Measurements from ENCODE around the gene GBE1.

DNA sequence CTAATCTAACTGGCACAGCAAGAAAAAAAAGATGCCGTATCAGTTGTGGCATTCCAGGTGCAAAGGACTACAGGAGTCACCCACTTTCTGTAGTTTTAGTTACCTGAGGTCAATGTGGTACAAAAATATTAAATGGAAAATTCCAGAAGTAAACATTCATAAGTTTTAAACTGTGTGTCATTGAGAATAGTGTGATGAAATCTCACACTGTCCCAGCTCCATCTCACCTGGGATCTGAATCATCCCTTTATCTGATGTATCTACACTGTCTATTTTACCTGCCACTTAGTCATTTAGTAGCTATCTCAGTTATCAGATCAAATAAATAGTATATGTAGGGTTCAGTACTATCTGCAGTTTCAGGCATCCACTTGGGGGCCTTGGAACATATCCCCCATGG, 26.7 kb downstream of the GBE1 start:
- TF ChIP-seq, protein P1, sequence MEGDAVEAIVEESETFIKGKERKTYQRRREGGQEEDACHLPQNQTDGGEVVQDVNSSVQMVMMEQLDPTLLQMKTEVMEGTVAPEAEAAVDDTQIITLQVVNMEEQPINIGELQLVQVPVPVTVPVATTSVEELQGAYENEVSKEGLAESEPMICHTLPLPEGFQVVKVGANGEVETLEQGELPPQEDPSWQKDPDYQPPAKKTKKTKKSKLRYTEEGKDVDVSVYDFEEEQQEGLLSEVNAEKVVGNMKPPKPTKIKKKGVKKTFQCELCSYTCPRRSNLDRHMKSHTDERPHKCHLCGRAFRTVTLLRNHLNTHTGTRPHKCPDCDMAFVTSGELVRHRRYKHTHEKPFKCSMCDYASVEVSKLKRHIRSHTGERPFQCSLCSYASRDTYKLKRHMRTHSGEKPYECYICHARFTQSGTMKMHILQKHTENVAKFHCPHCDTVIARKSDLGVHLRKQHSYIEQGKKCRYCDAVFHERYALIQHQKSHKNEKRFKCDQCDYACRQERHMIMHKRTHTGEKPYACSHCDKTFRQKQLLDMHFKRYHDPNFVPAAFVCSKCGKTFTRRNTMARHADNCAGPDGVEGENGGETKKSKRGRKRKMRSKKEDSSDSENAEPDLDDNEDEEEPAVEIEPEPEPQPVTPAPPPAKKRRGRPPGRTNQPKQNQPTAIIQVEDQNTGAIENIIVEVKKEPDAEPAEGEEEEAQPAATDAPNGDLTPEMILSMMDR (IDR thresholded peaks at IDR 0.05 in 2 of 3, conservative IDR thresholded peaks at IDR 0.05 in 1 of 3; ENCODE audit: control insufficient read depth in 2 of 3, extremely low read depth in 1 of 3, insufficient read depth in 1 of 3, low read depth in 3 of 3, low read length in 3 of 3) = no peak
- TF ChIP-seq PAX8 (IDR thresholded peaks at IDR 0.05) = no peak
